SK-N-SH treated with all-trans-retinoic acid at 6 μM for 48 hours (cell line): ENCODE results near the gene CPA2.

Experiments used
- ATAC-seq: fragments of 200-7000 bp; cut with Tn5 transposase; 3 replicates; pipeline ENCODE4 v1.9.1; 2020; ENCODE audit warnings: mild to moderate bottlenecking, moderate library complexity
- ARNTL ChIP-seq: fragments of 450-650 bp; formaldehyde crosslinking; IDR thresholded peaks from 2 replicates; pipeline ENCODE4 v1.5.0; 2020; ENCODE audit warnings: low read depth, mild to moderate bottlenecking, moderate library complexity, borderline replicate concordance
- BACH2 ChIP-seq: fragments of 250-450 bp; sonication (Bioruptor Pico); IDR thresholded peaks from 2 replicates; pipeline ENCODE4 v1.9.0; 2021; ENCODE audit warnings: mild to moderate bottlenecking, borderline replicate concordance
- CREB5 ChIP-seq: fragments of 250-450 bp; sonication (Bioruptor Pico); IDR thresholded peaks from 2 replicates; pipeline ENCODE4 v1.5.1; 2020; ENCODE audit warnings: low read depth, mild to moderate bottlenecking, moderate library complexity
- GLIS3 ChIP-seq: fragments of 250-450 bp; sonication (Bioruptor Pico); IDR thresholded peaks from 2 replicates; pipeline ENCODE4 v1.5.0; 2020; ENCODE audit warnings: mild to moderate bottlenecking, moderate library complexity
- ISL1 ChIP-seq: fragments of 250-450 bp; sonication (Bioruptor Pico); IDR thresholded peaks from 2 replicates; pipeline ENCODE4 v2.1.2; 2022; ENCODE audit warnings: mild to moderate bottlenecking, moderate library complexity
- PATZ1 ChIP-seq: fragments of 250-450 bp; sonication (Bioruptor Pico); IDR thresholded peaks from 2 replicates; pipeline ENCODE4 v1.8.0; 2020; ENCODE audit warnings: mild to moderate bottlenecking, moderate library complexity, borderline replicate concordance
- POU6F1 ChIP-seq: fragments of 250-450 bp; sonication (Bioruptor Pico); IDR thresholded peaks from 2 replicates; pipeline ENCODE4 v1.8.0; 2021; ENCODE audit warnings: low read depth, mild to moderate bottlenecking, moderate library complexity, borderline replicate concordance
- PPARA ChIP-seq: fragments of 250-450 bp; sonication (Bioruptor Pico); IDR thresholded peaks from 2 replicates; pipeline ENCODE4 v1.5.0; 2020; ENCODE audit warnings: mild to moderate bottlenecking, borderline replicate concordance
- SNAI2 ChIP-seq: fragments of 250-450 bp; sonication (Bioruptor Pico); IDR thresholded peaks from 2 replicates; pipeline ENCODE4 v1.5.0; 2020; ENCODE audit warnings: mild to moderate bottlenecking, moderate library complexity
- TSHZ2 ChIP-seq: fragments of 250-450 bp; sonication (Bioruptor Pico); IDR thresholded peaks from 2 replicates; pipeline ENCODE4 v1.5.0; 2020; ENCODE audit warnings: mild to moderate bottlenecking, moderate library complexity
- ZC3H10 ChIP-seq: fragments of 250-450 bp; sonication (Bioruptor Pico); IDR thresholded peaks from 2 replicates; pipeline ENCODE4 v1.5.1; 2021; ENCODE audit warnings: mild to moderate bottlenecking, moderate library complexity
- ZFP30 ChIP-seq: fragments of 450-650 bp; formaldehyde crosslinking; IDR thresholded peaks from 2 replicates; pipeline ENCODE4 v1.5.0; 2022; ENCODE audit warnings: mild to moderate bottlenecking, moderate library complexity
- ZNF70 ChIP-seq: fragments of 450-650 bp; formaldehyde crosslinking; IDR thresholded peaks from 2 replicates; pipeline ENCODE4 v1.5.0; 2020; ENCODE audit warnings: mild to moderate bottlenecking, moderate library complexity

CPA2 gene

GRCh38 chr7:130301501-130302020 is 34.9 kb downstream of the CPA2 start (continued):
- no peak for TF ChIP-seq ZC3H10 (CRISPR knock-in tag)

- ATAC-seq: no peak
- no peak for TF ChIP-seq ZFP30
- no peak for TF ChIP-seq GLIS3
- no peak for TF ChIP-seq ZC3H10 (CRISPR knock-in tag)
Observed at GRCh38 chr7:130302649-130303048, 36.0 kb downstream of the CPA2 start.

- no peak for ATAC-seq
- no peak for TF ChIP-seq POU6F1 (CRISPR knock-in tag)
Observed at GRCh38 chr7:130303127-130303526, 36.5 kb downstream of the CPA2 start.

GRCh38 chr7:130303551-130303950 is 36.9 kb downstream of the CPA2 start:
- TF ChIP-seq ARNTL (CRISPR knock-in tag) (no peak), PPARA (CRISPR knock-in tag) (no peak), ISL1 (CRISPR knock-in tag) (no peak), TSHZ2 (CRISPR knock-in tag) (no peak), GLIS3 (no peak), CREB5 (CRISPR knock-in tag) (no peak)
- no peak for ATAC-seq

GRCh38 chr7:130303982-130304381 is 37.3 kb downstream of the CPA2 start:
- no peak for TF ChIP-seq PATZ1 (CRISPR knock-in tag)

GRCh38 chr7:130304878-130305277 is 38.2 kb downstream of the CPA2 start:
- ATAC-seq: no peak
- TF ChIP-seq ZNF70 (CRISPR knock-in tag) (no peak), ZFP30 (no peak)

More at GRCh38 chr7:130303982-130304381, 37.3 kb downstream of the CPA2 start:
- ATAC-seq: no peak

- ATAC-seq: no peak
- TF ChIP-seq CREB5 (CRISPR knock-in tag) (no peak), ZNF70 (CRISPR knock-in tag) (no peak), TSHZ2 (CRISPR knock-in tag) (no peak), BACH2 (CRISPR knock-in tag) (no peak), GLIS3 (no peak), ZFP30 (no peak), PATZ1 (CRISPR knock-in tag) (no peak), SNAI2 (no peak)
Observed at GRCh38 chr7:130305433-130306042, 38.9 kb downstream of the CPA2 start.
